Measurements from ENCODE around the gene OR2M5. TPM values are rescaled to one million over a fixed set of nuclear protein-coding genes. Genes with fewer than 3 reads are reported as not detected.

Gene OR2M5
- total and polyA plus RNA-seq, 2 donors (not counting 3 experiments of a cell fraction or from before 2014, with no cell fraction given) = not detected

DNA sequence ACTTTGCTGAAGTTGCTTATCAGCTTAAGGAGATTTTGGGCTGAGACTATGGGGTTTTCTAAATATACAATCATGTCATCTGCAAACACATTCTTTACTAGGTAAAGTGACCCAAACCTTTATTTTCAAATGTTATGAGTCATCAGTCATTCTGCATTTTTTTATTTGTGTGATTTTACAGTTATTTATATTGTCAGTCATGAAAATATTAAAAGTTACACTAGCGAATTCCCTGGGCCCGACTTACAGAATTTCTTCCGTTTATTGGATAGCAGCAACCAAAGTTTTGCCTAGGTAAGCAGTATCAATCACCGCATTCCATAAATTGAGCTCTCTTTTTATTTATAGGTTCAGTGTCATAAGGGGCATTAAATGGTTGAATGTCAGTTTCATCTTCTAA is 13.8 kb downstream of the OR2M5 start:
- intact Hi-C loops (cut with micrococcal nuclease) = no loop called here
- Histone ChIP-seq H3K9me3 (replicated peaks; ENCODE audit: control insufficient read depth, insufficient read depth, low read length) (peaks cover 4% of the 10 kb centered on the region), H3K4me3 (replicated peaks in 1 of 3; ENCODE audit: insufficient read depth in 1 of 3, low read depth in 1 of 3, low read length in 3 of 3) (no peak overlapping the region), H3K79me2 (ENCODE audit: control insufficient read depth, insufficient read depth, low read length) (no peaks in the 10 kb centered on the region), H3K27me3 (ENCODE audit: control insufficient read depth in 2 of 2, insufficient read depth in 2 of 2, low read length in 2 of 2) (no peaks in the 10 kb centered on the region), H3K4me2 (ENCODE audit: insufficient read depth, low read length) (no peak overlapping the region), H3K9me1 (replicated peaks; ENCODE audit: control insufficient read depth, extremely low read depth, insufficient read depth, low read length) (no peaks in the 10 kb centered on the region), H3K27ac (ENCODE audit: insufficient read depth, low read depth, low read length) (no peak overlapping the region), H3K36me3 (ENCODE audit: control insufficient read depth in 2 of 2, extremely low read depth in 1 of 2, insufficient read depth in 2 of 2, low read length in 2 of 2) (no peaks in the 10 kb centered on the region), H4K20me1 (replicated peaks; ENCODE audit: control insufficient read depth, extremely low read depth, insufficient read depth, low read length) (no peaks in the 10 kb centered on the region), H2AFZ (ENCODE audit: low read depth, low read length) (no peak overlapping the region), H3K4me1 (ENCODE audit: control insufficient read depth, extremely low read depth, insufficient read depth, low read length) (no peaks in the 10 kb centered on the region), H3K9ac (replicated peaks; ENCODE audit: extremely low read depth, insufficient read depth, low read length) (no peak overlapping the region)
- CTCF ChIA-PET = no interaction called here
- no peak for DNase-seq (ENCODE audit: low read depth, low spot score)
- POLR2A ChIA-PET = no interaction called here
- TF ChIP-seq POLR2A (IDR thresholded peaks at IDR 0.05; ENCODE audit: low read depth, low read length) (no peak), EZH2 (IDR thresholded peaks at IDR 0.05; ENCODE audit: borderline replicate concordance, low read depth, low read length, severe bottlenecking) (no peak), POLR2AphosphoS5 (IDR thresholded peaks at IDR 0.05; ENCODE audit: insufficient read depth, low read depth, low read length) (no peak), GATA2 (IDR thresholded peaks at IDR 0.05; ENCODE audit: insufficient read depth, insufficient read length, low read depth, low read length) (no peak), FOS (IDR thresholded peaks at IDR 0.05; ENCODE audit: borderline replicate concordance, insufficient read depth, low read length) (no peak), JUN (IDR thresholded peaks at IDR 0.05; ENCODE audit: borderline replicate concordance, insufficient read depth, insufficient read length, low read depth) (no peak), MYC (IDR thresholded peaks at IDR 0.05; ENCODE audit: low read depth, low read length) (no peak)
- TF ChIP-seq, protein P1, sequence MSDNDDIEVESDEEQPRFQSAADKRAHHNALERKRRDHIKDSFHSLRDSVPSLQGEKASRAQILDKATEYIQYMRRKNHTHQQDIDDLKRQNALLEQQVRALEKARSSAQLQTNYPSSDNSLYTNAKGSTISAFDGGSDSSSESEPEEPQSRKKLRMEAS (IDR thresholded peaks at IDR 0.05; ENCODE audit: insufficient read depth, insufficient read length) = no peak
- TF ChIP-seq, protein P2, sequence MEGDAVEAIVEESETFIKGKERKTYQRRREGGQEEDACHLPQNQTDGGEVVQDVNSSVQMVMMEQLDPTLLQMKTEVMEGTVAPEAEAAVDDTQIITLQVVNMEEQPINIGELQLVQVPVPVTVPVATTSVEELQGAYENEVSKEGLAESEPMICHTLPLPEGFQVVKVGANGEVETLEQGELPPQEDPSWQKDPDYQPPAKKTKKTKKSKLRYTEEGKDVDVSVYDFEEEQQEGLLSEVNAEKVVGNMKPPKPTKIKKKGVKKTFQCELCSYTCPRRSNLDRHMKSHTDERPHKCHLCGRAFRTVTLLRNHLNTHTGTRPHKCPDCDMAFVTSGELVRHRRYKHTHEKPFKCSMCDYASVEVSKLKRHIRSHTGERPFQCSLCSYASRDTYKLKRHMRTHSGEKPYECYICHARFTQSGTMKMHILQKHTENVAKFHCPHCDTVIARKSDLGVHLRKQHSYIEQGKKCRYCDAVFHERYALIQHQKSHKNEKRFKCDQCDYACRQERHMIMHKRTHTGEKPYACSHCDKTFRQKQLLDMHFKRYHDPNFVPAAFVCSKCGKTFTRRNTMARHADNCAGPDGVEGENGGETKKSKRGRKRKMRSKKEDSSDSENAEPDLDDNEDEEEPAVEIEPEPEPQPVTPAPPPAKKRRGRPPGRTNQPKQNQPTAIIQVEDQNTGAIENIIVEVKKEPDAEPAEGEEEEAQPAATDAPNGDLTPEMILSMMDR (IDR thresholded peaks at IDR 0.05; ENCODE audit: extremely low read depth in 1 of 2, insufficient read depth in 1 of 2, low read depth in 1 of 2, low read length in 2 of 2) = no peak
- FAIRE-seq = no peak
- dilution Hi-C loops (cut with MboI; ENCODE audit: extremely low pct_ligation_motif_present, low sequenced_read_pairs) = no loop called here
- BruUV-seq (replicated peaks) = no TSS peak
